HEK293T (cell line): ENCODE data around the gene MINDY4.

ENCODE experiments used
- BHLHE40 ChIP-seq: fragments of 450-650 bp; IDR thresholded peaks from 2 replicates; pipeline ENCODE4 v1.6.1; 2016; ENCODE audit warnings: mild to moderate bottlenecking, moderate library complexity, borderline replicate concordance
- CTBP1 ChIP-seq: fragments of 450-650 bp; IDR thresholded peaks from 2 replicates; pipeline ENCODE4 v1.6.1; 2016; ENCODE audit warnings: borderline replicate concordance
- ELF4 ChIP-seq: fragments of 450-650 bp; IDR thresholded peaks from 2 replicates; pipeline ENCODE4 v1.6.1; 2017; ENCODE audit warnings: antibody characterized with exemption
- FOXK2 ChIP-seq: fragments of 450-650 bp; IDR thresholded peaks from 2 replicates; pipeline ENCODE4 v1.6.1; 2016; ENCODE audit warnings: mild to moderate bottlenecking
- FOXM1 ChIP-seq: fragments of 450-650 bp; IDR thresholded peaks from 2 replicates; pipeline ENCODE4 v1.6.1; 2017; ENCODE audit warnings: mild to moderate bottlenecking, borderline replicate concordance
- HDGF ChIP-seq: fragments of 450-650 bp; IDR thresholded peaks from 2 replicates; pipeline ENCODE4 v1.6.1; 2017; ENCODE audit warnings: antibody characterized with exemption, borderline replicate concordance
- L3MBTL2 ChIP-seq: fragments of 450-650 bp; conservative IDR thresholded peaks from 2 replicates; pipeline ENCODE4 v1.6.1; 2016; ENCODE audit warnings: mild to moderate bottlenecking
- SP1 ChIP-seq: fragments of 450-650 bp; IDR thresholded peaks from 2 replicates; pipeline ENCODE4 v1.6.1; 2017
- SUZ12 ChIP-seq: fragments of 450-650 bp; IDR thresholded peaks from 2 replicates; pipeline ENCODE4 v1.6.1; 2016; ENCODE audit warnings: mild to moderate bottlenecking
- TARDBP ChIP-seq: fragments of 450-650 bp; IDR thresholded peaks from 2 replicates; pipeline ENCODE4 v1.6.1; 2016
- ZNF384 ChIP-seq: fragments of 450-650 bp; IDR thresholded peaks from 2 replicates; pipeline ENCODE4 v1.6.1; 2016

DNA sequence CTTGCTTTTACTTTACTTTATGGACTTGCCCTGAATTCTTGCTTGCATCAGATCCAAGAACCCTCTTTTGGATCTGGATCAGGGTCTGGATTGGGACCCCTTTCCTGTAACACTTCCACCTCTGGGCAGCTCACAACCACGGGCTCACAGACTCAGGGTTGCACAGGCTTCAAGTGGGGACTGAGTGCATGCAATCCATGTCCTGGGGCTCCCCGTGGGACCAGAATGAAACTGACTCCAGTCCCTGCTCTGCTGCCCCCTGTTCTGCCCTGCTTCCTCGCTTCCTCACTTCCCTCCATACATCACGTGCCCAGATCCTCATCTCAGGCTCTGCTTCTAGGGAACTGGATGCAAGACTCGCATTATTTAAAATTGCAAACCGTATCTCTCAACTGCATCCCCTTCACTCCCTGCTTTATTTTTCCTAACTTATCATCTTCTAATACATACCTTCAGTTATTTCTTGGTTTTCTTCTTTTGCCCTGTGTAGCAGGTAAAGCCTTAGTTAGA lies 42.6 kb upstream of the MINDY4 start:
- TF ChIP-seq FOXM1: no peak
- TF ChIP-seq SUZ12: no peak
- no peak for TF ChIP-seq ELF4
- no peak for TF ChIP-seq SP1
- TF ChIP-seq TARDBP: no peak
- TF ChIP-seq BHLHE40: no peak
- no peak for TF ChIP-seq CTBP1
- TF ChIP-seq L3MBTL2: no peak
- no peak for TF ChIP-seq FOXK2
- TF ChIP-seq ZNF384: no peak
- TF ChIP-seq HDGF: no peak
